Esophagus muscularis mucosa (tissue), 4 donors: ENCODE measurements around the gene SIGLEC9.

Experiments
- EP300 ChIP-seq: sonication (generic); formaldehyde crosslinking; IDR thresholded peaks from one replicate; pipeline ENCODE4 v1.6.1; 2017; ENCODE audit warnings: antibody characterized with exemption
- POLR2AphosphoS5 ChIP-seq, 2 donors: sonication (generic); formaldehyde crosslinking; IDR thresholded peaks; one replicate each; pipeline ENCODE4 v1.6.1; 2017; ENCODE audit warnings: antibody characterized with exemption in 2 of 2
- TF ChIP-seq, protein P1 (sequence below), 3 experiments: fragments of 200-600 bp in 2 of 3; fragments of 450-650 bp in 1 of 3; sonication (generic) in 2 of 3; IDR thresholded peaks; one replicate each; pipeline ENCODE4 v1.5.1; 2017 to 2019; ENCODE audit warnings: antibody characterized with exemption in 3 of 3, mild to moderate bottlenecking in 2 of 3, moderate library complexity in 1 of 3

DNA sequence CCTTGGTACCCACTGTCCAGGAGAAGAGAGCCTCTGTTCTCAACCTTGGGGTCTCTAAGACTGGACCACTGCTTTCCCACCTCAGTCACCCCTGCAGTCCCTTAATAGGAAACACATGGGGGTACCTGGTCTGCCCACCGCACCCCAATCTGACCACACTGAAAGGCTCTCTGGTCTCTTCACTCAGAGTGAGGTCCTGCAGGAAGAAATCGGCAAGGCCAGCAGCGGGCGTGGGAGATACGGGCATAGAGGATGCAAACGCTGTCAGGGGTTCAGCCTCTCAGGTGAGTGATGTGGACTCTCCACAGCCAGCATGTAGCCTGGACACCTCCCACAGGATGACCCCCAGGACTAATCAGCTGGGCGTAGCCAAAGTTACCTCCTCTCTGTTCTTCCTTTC is 3.5 kb downstream of the SIGLEC9 start:
- TF ChIP-seq EP300: no peak
- TF ChIP-seq, protein P1, sequence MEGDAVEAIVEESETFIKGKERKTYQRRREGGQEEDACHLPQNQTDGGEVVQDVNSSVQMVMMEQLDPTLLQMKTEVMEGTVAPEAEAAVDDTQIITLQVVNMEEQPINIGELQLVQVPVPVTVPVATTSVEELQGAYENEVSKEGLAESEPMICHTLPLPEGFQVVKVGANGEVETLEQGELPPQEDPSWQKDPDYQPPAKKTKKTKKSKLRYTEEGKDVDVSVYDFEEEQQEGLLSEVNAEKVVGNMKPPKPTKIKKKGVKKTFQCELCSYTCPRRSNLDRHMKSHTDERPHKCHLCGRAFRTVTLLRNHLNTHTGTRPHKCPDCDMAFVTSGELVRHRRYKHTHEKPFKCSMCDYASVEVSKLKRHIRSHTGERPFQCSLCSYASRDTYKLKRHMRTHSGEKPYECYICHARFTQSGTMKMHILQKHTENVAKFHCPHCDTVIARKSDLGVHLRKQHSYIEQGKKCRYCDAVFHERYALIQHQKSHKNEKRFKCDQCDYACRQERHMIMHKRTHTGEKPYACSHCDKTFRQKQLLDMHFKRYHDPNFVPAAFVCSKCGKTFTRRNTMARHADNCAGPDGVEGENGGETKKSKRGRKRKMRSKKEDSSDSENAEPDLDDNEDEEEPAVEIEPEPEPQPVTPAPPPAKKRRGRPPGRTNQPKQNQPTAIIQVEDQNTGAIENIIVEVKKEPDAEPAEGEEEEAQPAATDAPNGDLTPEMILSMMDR (IDR thresholded peaks at IDR 0.05): no peak
- TF ChIP-seq POLR2AphosphoS5 (IDR thresholded peaks at IDR 0.05): no peak
